GM21737 (cell line): ENCODE measurements around the gene LDLRAD4.

ENCODE experiments used
- ATAC-seq: cut with Tn5 transposase; IDR thresholded peaks from one replicate; pipeline ENCODE4 v1.9.1; 2021; ENCODE audit warnings: mild to moderate bottlenecking, moderate library complexity; ENCODE audit not compliant: unreplicated experiment

Gene LDLRAD4

DNA sequence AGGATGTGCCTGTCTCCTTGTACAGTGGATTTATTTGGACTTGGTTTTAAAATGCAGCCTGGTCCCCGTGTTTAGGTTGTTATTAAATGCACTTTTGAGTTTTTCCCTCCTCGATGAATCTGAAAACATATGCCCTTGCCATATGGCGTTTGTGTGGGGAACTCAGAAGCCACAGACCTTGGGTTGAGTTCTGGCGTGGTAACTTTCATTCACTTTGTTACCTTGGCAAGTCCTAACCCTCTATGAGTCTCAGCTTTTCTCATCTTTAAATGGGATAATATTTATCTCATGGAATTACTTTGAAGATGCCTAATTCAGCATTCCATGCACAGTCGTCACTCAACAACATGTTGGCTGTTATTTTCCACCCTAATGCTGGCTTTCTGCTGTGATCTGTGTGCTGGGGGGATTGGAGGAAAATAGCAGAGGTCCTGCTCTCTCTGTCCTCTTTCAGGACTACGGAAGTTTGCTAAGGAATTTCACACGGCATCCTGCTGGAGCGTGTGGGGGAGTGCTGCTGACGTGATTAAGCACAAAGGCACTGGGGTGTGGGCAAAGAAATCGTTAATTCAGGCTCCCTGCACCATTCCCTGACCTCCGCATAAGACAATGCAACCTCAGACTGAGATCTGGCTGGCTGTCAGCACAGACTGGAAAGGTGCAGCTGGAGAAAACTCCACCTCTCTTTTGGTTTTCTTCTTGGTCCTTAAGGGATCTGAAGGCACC is 61.7 kb downstream of the LDLRAD4 start:
- ATAC-seq: no peak

DNA sequence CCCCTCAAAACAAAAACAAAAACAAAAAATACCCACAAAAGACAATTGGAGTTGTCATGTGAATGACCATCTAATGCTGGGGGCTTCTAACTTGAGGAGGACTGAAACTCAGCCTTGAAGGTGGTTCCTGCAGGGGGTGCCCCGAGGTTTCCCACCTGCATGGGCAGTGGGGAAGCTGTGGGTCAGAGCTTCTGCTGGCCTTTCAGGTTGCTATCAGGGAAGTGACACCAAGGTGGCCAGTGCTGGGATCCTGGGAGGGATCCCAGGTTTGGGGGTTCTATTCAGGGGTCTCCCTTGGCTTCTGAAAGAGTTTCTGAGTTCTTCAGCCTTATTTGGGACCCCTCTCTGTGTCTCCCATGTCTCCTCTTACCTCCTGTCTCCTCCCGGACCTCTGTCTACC is 62.8 kb downstream of the LDLRAD4 start:
- no peak for ATAC-seq

GRCh38 chr18:13283746-13284145 is 65.2 kb downstream of the LDLRAD4 start:
- no peak for ATAC-seq

- no peak for ATAC-seq
Measured at GRCh38 chr18:13284330-13285027, 65.9 kb downstream of the LDLRAD4 start.

DNA sequence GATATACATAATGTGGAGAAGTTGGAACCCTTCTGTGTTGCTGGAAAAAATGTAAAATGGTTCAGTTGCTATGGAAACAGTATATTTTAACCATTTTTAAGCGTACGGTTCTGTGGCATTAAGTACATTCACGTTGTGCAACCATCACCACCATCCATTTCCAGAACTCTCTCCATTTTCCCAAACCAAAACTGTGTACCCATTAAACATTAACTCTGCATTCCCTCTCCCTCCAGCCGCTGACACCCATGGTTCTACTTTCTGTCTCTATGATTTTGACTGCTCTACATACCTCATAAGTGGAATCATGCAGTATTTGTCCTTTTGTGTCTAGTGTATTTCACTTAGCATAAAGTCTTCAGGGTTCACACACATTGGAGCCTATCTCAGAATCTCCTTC is 67.3 kb downstream of the LDLRAD4 start:
- ATAC-seq: no peak

DNA sequence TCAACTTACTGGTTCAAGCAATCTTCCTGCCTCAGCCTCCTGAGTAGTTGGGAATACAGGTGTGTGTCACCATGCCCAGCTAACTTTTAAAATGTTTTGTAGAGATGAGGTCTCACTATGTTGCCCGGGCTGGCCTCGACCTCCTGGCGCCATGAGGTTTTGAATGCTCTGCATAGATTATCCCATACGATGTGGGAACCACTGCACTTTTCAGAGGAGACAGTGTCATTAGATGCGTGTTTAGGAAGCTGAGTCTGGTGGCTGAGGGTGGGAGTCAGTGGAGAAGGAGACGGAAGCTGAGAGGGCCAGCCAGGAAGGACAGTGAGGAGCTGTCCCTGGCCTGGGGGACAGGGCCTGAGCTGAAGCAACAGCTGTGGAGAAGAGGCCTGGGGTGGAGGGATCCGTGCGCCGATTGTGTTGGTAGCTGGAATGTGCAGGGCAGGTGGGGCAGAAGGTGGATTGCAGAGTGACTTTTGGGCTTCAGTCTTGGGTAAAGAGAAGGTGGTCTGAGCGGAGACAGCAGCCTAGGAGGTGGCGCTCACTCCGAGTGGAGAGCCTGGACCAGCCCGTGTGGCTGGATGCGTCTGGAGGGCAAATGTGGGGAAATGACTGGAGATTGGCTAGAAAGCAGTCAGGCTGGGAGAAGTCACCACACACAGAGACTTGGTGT is 68.0 kb downstream of the LDLRAD4 start:
- ATAC-seq: no peak

DNA sequence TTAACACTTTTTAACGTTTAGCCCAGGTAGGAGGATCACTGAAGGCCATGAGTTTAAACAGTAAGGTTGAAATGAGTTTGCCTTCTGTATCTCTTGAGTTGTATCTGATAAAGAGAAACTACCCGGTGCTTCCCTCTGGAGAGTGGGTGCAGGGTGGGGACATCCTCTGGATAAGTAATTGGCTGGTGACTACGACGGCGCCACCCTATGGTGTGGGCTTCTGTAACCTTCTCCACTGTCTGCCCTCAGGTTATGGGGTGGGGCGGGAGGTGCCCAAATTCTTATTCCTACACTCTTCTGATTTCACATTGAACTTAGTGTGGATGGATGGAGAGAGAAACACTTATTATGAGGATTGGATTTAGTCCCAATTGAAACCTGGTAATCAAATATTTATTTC is 68.8 kb downstream of the LDLRAD4 start:
- no peak for ATAC-seq

DNA sequence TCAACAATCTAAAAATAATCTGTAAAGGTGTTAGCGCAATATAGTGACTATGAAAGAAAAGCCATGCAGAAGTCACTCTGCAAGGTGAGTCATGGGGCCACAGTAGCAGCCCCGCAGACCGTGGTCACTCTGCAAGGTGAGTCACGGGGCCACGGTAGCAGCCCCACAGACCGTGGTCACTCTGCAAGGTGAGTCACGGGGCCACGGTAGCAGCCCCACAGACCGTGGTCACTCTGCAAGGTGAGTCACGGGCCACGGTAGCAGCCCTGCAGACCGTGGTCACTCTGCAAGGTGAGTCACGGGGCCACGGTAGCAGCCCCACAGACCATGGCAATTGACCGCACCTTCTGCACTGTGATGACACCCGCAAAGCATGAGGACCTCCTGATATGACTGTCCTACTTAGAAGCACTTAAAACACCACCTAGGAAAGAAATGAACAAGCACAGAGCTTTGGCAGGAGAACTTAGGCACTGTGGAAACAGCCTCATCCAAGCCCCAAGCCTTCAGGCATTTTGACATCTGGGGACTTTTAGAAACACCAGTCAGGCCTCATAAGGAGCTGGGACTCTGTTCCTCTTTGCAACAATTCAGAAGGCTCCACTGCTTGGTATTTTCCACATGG is 70.1 kb downstream of the LDLRAD4 start:
- no peak for ATAC-seq

DNA sequence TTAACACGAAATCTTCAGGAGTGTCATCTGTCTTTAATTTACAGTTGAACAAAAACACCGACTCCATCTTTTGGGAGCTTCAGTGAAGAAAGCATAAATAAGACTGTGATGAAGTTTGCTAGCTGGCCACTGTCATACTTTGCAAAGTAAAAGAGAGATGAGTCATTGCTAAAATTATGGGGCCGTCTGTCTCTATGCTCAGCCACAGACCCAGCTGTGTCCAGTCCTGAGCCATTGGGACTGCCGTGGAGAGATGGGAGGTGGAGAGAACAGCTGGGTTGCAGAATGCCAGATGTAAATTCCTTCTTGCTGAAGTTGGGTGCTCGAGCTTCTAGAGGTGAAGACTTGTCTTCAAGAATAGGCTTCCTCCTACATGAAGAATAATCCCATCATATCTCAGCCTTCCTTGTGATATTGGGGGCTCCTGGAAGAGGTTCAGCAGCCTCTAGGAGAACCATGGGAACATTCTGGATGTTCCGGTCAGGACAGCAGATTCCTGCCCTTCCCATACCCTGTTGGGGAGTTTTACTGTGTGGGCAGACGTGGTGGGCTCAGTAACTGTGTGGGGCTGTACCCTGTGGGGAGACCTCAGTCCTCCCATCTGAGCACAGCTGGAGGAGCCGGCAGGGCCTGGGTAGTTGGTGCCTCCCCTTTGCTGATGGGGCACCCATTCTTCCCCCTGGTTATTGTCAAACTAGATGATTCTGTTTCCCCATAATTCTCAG is 71.1 kb downstream of the LDLRAD4 start:
- ATAC-seq: no peak

DNA sequence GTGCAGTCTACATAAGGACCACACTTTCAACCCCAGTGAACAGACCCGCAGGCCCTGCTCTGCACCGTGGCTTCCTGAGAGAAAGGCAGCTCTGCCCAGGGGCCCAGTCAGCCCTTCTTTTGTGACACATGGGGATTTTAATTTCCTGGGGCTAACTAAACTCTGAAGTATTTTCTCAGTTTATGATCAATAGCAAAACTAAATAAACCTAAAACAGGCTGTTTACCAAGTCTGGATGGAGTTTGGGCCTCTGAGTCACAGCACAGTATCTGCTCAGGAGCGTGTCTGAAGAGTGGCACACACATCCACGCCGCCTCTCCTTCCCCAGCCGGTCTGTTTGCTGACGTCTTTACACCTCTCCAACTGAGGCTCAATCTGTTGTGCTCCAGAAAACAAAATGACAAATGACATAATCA is 72.3 kb downstream of the LDLRAD4 start:
- ATAC-seq: no peak

DNA sequence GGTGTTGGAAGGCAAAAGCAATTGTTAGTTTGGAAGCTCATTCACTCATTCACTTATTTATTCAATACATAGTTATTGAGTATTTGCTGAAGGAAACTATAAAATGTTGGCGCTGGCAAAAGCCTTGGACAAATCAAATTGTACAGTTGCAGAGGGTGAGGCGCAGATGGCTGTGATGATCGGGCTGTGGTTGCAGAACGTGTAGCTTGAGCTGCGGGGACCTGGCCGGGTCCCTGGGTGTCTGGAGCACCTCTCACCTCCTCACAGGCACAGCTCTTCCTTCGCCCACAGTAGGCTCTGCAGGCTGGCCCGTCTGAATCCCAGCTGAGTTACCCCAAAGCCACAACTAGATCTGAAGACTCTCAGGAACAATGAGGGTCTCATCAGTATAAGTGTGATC is 72.7 kb downstream of the LDLRAD4 start:
- no peak for ATAC-seq

- ATAC-seq: no peak
Measured at GRCh38 chr18:13291745-13292447, 73.3 kb downstream of the LDLRAD4 start.

DNA sequence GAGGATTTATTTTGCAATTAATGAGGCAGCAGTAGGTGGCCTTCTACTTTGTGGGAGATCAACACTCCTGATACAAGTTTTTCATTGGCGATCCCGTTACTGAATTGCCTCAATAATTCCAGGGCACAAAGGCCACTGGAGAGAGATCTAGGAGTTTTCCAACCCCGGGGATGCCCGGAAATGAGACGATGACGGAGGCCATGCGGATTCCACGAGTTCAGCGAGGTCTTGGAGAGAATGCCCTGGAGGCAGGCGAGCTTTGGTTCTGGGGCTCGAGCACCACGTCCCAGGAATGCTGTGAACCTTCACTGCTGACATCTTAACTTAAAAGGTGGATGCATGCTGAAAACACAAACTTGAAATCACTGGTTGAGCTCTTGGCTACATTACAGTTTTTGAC is 74.2 kb downstream of the LDLRAD4 start:
- no peak for ATAC-seq

DNA sequence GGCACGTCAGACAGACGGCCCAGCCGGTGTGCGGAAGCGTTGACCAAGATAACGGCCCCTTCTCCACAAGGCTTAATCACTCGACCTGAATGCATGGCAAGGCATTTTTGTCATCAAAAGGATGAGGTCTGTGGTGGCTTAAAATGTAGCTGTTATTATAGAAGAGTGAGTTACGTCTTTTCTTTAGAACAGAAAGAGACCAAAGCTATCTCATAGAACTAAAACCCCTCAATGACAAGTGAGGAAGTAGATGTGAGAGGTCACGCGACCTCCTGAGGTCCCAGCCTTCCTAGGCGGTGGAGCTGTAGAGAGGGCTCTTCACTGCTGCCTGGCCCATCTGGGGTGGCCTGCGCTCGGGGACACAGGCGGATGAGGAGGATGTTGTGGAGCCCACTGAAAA is 75.7 kb downstream of the LDLRAD4 start:
- no peak for ATAC-seq

GRCh38 chr18:13295894-13296293 is 77.3 kb downstream of the LDLRAD4 start:
- ATAC-seq: no peak

GRCh38 chr18:13296867-13297574 is 78.5 kb downstream of the LDLRAD4 start:
- no peak for ATAC-seq

GRCh38 chr18:13298262-13298661 is 79.7 kb downstream of the LDLRAD4 start:
- ATAC-seq: no peak

GRCh38 chr18:13300029-13300428 is 81.5 kb downstream of the LDLRAD4 start:
- ATAC-seq: no peak

DNA sequence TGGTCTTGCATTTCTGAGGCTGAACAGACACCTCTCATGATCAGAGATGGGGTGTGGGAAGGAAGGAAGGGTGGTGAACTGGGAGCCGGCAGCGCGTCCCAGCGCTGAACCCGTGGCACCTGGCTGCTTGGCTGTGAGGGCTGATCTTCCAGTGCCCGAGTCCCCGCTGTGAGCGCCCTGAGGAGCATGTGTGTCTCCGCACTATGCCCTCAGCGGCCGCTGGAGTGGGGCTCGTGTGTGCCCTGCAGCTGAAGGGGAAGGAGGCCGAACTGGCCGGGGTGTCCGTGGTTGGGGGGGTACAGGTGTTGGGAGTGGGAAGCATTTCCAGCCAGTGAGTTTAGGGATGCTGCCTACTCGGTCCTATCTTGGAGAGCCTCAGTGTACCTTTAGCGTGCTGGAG is 82.2 kb downstream of the LDLRAD4 start:
- ATAC-seq: no peak

GRCh38 chr18:13302040-13302439 is 83.5 kb downstream of the LDLRAD4 start:
- ATAC-seq: no peak
